Measurements from ENCODE around the gene CADPS2.

- no peak for TF ChIP-seq CTCF (IDR thresholded peaks at IDR 0.05)
- no peak for TF ChIP-seq POLR2A (IDR thresholded peaks at IDR 0.05)
These were observed 190.4 kb downstream of the CADPS2 start for GRCh38 chr7:122695816-122696215.
